Measurements from ENCODE around the gene SLC28A2.
"Not testable (repeated sequence)": the region's sequence is repeated elsewhere in the genome, so short reads cannot be mapped to it uniquely, and the experiment has no call there.

SLC28A2 gene

GRCh38 chr15:45262906-45263461 lies 10.9 kb downstream of the SLC28A2 start:
- DNase-seq = no peak

- DNase-seq = no peak
Measured at GRCh38 chr15:45263854-45264253, 11.8 kb downstream of the SLC28A2 start.

- no peak for DNase-seq
Measured at GRCh38 chr15:45265506-45265905, 13.5 kb downstream of the SLC28A2 start.

GRCh38 chr15:45268135-45268534 lies 16.1 kb downstream of the SLC28A2 start:
- DNase-seq = no peak

- no peak for DNase-seq
Measured at GRCh38 chr15:45274636-45275380, 22.8 kb downstream of the SLC28A2 start.

GRCh38 chr15:45276831-45277230 lies 24.8 kb downstream of the SLC28A2 start:
- no peak for DNase-seq

GRCh38 chr15:45279024-45279698 lies 27.1 kb downstream of the SLC28A2 start:
- DNase-seq = peak; percentile 93

GRCh38 chr15:45285413-45285812 lies 33.4 kb downstream of the SLC28A2 start:
- no peak for DNase-seq

- peak; percentile 11 for DNase-seq
Measured at GRCh38 chr15:45287390-45287956, 35.4 kb downstream of the SLC28A2 start.

GRCh38 chr15:45288947-45289346 lies 36.9 kb downstream of the SLC28A2 start:
- DNase-seq = no peak

- no peak for DNase-seq
Measured at GRCh38 chr15:45291822-45292582, 40.0 kb downstream of the SLC28A2 start.

GRCh38 chr15:45293326-45293725 lies 41.3 kb downstream of the SLC28A2 start:
- DNase-seq = not testable (repeated sequence)

GRCh38 chr15:45298964-45299378 lies 46.9 kb downstream of the SLC28A2 start:
- not testable (repeated sequence) for DNase-seq

GRCh38 chr15:45304711-45305110 lies 52.7 kb downstream of the SLC28A2 start:
- no peak for DNase-seq

- DNase-seq = no peak
Measured at GRCh38 chr15:45306105-45306504, 54.1 kb downstream of the SLC28A2 start.

- no peak for DNase-seq
Measured at GRCh38 chr15:45307230-45307924, 55.3 kb downstream of the SLC28A2 start.

- DNase-seq = not testable (repeated sequence)
Measured at GRCh38 chr15:45314117-45314516, 62.1 kb downstream of the SLC28A2 start.

- no peak for DNase-seq
Measured at GRCh38 chr15:45314960-45315359, 62.9 kb downstream of the SLC28A2 start.

GRCh38 chr15:45319472-45320214 lies 67.6 kb downstream of the SLC28A2 start:
- DNase-seq = no peak

GRCh38 chr15:45320581-45321205 lies 68.7 kb downstream of the SLC28A2 start:
- DNase-seq = no peak

- DNase-seq = no peak
Measured at GRCh38 chr15:45326280-45326679, 74.2 kb downstream of the SLC28A2 start.
